G401.6 (cell line): ENCODE measurements around the gene PAFAH1B1.
A peak's percentile ranks its signal among the peaks of the same experiment; 100 is the strongest.
"Not testable (repeated sequence)": the region's sequence is repeated elsewhere in the genome, so short reads cannot be mapped to it uniquely, and the experiment has no call there.

Source experiments
- FAIRE-seq: peaks from 2 replicates; lab custom pipeline; 2012; peaks lifted over from hg19 to GRCh38; lab: Jason Lieb, UNC

Gene PAFAH1B1

DNA sequence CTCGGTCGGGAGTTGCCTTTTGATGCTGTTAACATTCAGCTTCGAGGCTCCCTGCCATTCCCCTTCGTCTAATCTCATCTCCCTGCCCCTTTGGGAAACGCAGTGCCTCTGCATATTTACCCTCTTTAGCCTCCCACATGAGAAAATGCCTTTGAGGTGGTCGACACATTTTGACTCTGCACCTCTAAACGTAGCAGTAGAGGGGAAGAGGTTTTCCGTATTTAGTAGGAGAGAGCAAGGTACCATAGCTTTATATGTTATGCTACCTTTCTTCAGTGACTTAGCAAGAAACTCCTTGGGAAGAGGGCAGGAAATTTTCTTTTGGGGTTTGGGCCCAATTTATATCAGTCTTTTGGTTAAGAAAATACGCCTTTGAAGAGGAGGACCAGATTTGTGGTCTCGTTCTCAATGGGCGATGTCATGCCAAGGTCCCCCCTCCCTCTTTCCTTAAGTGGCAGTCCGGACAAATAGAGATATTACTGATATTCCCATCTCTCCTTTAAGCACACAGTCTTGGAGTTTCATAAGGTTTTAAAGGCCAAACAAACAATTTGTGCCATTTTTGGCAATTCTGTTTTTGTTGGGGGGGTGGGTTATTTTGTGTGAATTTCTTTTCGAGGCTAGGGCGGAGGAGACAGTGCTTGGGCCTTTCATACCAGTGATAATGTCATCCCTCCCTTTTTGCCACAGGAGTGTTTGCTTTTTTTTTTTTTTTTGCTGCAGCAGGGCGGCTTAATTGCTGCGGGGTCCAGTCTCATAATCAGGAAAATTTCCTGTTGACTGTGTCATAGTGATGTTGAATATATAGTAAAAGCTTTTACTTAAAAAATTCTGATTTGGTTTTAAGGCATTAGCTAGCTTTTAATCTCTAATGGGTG lies 1.5 kb downstream of the PAFAH1B1 start:
- no peak for FAIRE-seq

GRCh38 chr17:2595716-2596115 lies 2.3 kb downstream of the PAFAH1B1 start:
- no peak for FAIRE-seq

DNA sequence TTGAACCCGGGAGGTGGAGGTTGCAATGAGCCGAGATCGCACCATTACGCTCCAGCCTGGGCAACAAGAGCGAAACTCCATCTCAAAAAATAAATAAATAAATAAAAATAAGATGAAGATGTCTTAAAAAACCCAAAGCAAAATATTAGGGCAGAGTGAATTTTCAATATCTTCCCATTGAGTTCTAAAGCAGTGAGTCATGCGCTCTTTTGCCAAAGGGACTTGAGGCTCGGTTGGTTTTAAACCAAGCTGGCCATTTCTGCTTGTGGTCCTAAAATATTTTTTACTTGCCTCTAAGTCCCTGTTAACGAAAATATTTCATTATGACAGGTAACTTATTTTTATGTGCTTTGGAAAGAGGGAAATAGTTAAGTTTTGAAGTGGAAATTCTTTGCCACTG lies 4.7 kb downstream of the PAFAH1B1 start:
- FAIRE-seq, result no peak

DNA sequence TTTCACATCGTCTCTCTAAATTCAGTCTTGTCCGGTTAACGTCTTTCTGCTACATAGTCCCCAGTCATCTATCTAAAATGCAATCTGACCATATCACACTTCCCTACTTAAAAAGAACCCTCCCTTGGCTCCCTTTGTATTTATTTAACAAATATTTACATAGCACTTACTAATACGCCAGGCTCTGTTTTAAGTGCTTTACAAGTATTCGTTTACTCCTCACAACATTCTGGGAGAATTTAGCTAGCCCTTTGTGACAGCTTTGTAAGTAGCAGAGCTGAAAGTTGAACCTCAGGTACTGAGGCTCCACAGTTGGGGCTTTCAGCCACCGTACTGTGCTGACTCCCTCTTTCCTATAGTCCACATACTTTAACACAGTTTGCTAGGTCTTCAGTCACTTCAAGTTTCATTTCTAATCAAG lies 9.2 kb downstream of the PAFAH1B1 start:
- no peak for FAIRE-seq

GRCh38 chr17:2608350-2608913 lies 15.0 kb downstream of the PAFAH1B1 start:
- no peak for FAIRE-seq

GRCh38 chr17:2609091-2609490 lies 15.6 kb downstream of the PAFAH1B1 start:
- FAIRE-seq, result no peak

DNA sequence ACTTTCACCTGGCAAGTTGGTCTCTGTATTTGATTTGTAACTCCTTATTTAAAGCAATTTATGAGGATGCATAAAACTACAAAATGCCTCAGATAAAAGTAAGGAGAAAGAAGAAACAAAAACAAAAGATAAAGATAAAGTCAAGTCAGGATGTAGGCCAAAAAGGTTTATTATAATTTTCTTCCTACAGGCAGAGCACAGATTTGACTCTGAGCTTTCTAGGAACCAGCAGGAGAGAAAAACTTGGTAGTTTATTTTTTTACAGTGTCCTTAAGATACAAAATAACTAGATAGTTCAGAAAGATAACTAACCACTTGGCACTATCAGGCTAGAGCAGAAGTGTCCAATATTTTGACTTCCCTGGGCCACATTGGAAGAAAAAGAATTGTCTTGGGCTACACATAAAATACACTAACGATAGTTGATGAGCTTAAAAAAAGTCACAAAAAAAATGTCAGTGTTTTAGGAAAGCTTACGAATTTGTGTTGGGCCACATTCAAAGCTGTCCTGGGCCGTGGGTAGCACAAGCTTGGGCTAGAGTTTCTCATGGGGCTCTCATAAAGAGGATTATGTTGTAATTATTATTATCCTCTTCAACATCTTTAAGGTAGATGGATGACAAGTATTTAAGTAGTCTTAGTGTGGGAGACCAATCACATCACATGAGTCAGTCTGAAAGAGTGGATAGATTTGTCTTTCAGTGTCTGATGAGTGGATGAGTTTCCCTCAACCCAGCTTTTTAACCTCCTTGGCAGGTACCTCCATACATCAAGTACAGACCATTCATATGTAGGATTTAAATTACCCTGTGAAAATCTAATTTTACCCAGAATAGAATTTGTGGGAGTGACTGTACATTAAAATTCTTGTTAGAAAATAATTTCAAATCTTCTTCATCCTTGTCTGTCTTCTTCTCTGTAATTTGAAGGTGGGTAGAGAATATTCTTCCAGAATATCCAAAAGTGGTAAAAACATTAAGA lies 17.0 kb downstream of the PAFAH1B1 start:
- no peak for FAIRE-seq

- no peak for FAIRE-seq
Measured at GRCh38 chr17:2611627-2612026, 18.2 kb downstream of the PAFAH1B1 start.

DNA sequence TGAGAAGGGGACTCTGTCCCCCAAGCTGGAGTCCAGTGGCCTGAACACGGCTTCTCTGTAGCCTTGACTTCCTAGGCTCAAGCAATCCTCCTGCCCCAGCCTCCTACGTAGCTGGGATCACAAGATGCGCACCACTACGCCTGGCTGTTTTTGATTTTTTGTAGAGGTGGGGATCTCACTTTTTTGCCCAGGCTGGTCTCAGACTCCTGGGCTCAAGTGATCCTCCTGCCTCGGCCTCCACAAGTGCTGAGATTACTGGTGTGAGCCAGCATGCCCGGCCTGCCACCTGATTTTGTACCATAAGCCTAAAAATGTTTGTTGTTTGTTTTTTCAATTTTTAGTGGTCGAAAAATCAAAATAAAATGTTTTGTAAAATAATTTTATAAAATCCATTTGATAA lies 19.2 kb downstream of the PAFAH1B1 start:
- peak; percentile 39 for FAIRE-seq

DNA sequence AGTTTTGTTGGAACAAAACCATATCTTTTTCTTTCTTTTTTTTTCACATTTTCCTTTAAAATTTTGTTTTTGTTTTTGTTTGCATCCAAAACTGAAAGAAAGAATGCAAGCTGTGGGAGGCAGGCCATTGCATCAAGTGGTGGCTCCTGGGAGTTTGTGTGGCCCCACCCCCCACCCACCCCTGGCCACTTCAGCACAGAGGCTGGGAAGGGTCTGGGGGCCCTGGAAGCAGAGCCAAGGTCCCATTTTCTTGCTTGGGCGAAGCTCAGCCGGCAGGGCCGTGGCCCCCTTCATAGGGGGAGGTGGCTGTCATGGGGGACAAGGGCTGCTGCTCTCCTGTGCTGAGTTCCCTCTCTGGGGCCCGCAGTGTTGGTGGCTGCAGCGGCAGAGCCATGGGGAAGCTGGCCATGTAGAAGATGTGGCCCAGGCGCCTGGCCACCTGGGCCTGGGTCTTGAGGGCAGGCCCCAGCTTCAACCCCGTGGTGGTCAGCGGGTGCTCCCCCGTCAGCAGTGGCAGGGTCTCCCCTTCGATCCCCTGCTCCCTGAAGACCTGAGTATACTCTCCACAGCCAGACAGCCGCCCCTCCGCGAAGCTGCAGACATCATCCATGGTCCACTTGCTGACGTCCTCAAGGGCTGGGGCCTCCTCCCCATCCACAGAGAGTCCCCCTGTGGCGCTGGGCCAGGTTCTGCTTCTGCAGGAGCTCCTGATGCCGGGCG lies 19.8 kb downstream of the PAFAH1B1 start:
- no peak for FAIRE-seq

GRCh38 chr17:2615882-2616281 lies 22.4 kb downstream of the PAFAH1B1 start:
- no peak for FAIRE-seq

GRCh38 chr17:2621241-2621640 lies 27.8 kb downstream of the PAFAH1B1 start:
- no peak for FAIRE-seq

DNA sequence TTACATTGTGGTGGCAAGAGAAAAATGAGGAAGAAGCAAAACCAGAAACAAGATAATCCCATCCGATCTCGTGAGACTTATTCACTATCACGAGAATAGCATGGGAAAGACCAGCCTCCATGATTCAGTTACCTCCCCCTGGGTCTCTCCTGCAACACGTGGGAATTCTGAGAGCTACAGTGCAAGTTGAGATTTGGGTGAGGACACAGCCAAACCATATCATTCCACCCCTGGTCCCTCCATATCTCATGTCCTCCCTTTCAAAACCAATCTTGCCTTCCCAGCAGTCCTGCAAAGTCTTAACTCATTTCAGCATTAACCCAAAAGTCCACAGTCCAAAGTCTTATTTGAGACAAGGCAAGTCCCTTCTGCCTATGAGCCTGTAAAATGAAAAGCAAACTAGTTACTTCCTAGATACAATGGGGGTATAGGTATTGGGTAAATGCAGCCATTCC lies 28.5 kb downstream of the PAFAH1B1 start:
- not testable (repeated sequence) for FAIRE-seq

DNA sequence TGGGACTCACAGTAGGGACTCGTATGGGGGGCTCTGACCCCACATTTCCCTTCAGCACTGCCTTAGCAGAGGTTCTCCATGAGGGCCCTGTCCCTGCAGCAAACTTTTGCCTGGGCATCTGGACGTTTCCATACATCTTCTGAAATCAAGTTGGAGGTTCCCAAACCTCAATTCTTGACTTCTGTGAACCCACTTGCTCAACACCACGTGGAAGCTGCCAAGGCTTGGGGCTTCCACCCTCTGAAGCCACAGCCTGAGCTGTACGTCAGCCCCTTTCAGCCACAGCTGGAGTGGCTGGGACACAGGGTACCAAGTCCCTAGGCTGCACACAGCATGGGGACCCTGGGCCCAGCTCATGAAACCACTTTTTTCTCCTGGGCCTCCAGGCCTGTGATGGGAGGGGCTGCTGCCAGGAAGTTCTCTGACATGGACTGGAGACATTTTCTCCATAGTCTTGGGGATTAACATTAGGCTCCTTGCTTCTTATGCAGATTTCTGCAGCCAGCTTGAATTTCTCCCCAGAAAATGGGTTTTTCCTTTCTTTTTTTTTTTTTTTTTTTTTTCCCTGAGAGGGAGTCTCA lies 29.4 kb downstream of the PAFAH1B1 start:
- not testable (repeated sequence) for FAIRE-seq

GRCh38 chr17:2624292-2624731 lies 30.9 kb downstream of the PAFAH1B1 start:
- no peak for FAIRE-seq

DNA sequence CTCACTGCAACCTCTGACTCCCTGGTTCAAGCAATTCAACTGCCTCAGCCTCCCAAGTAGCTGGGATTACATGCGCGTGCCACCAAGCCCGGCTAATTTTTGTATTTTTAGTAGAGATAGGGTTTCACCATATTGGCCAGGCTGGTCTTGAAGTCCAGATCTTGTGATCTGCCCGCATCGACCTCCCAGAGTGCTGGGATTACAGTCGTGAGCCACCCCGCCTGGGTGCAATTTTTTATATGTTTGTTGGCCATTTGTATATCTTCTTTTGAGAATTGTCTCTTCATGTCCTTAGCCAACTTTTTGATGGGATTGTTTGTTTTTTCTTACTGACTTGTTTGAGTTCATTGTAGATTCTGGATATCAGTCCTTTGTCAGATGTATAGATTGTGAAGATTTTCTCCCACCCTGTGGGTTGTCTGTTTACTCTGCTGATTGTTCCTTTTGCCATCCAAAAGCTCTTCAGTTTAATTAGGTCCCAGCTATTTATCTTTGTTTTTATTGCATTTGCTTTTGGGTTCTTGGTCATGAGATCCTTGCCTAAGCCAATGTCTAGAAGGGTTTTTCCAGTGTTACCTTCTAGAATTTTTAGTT lies 33.3 kb downstream of the PAFAH1B1 start:
- peak; percentile 11 for FAIRE-seq

- not testable (repeated sequence) for FAIRE-seq
Measured at GRCh38 chr17:2628922-2629321, 35.5 kb downstream of the PAFAH1B1 start.

- no peak for FAIRE-seq
Measured at GRCh38 chr17:2631211-2631610, 37.8 kb downstream of the PAFAH1B1 start.

GRCh38 chr17:2634361-2634960 lies 41.0 kb downstream of the PAFAH1B1 start:
- no peak for FAIRE-seq

DNA sequence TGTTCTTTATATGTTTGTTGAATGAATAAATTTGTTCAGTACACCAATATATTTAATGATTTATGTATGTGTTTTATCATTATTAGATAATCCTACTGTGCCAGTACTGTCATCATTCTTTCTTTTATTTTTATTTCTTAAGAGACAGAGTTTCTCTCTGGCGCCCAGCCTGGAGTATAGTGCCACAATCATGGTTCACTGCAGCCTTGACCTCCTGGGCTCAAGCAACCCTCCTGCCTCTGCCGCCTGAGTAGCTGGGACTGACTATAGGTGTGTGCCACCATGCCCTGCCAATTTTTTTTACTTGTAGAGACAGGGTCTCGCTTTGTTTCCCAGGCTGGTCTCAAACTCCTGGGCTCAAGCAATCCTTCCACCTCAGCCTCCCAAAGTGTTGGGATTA lies 41.8 kb downstream of the PAFAH1B1 start:
- no peak for FAIRE-seq

DNA sequence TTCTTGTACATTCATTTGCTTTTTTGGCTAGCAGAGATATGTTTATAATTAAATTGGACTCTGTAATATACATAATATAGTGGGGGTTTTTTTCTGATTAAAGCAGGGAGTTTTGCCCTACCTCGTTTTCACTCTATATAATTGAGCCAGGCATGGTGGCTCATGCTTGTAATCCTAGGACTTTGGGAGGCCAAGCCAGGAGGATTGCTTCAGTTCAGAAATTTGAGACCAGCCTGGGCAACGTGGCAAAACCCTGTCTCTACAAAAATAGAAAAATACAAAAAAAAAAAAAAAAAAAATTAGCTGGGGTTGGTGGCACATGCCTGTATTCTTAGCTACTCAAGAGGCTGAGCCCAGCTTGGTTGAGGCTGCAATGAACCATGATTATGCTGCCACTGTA lies 42.2 kb downstream of the PAFAH1B1 start:
- FAIRE-seq, result no peak
